ENCODE measurements around the gene SYNE4. TPM values are rescaled to one million over a fixed set of nuclear protein-coding genes. Genes with fewer than 3 reads are reported as not detected.
"Not testable (repeated sequence)": the region's sequence is repeated elsewhere in the genome, so short reads cannot be mapped to it uniquely, and the experiment has no call there.

The SYNE4 gene
- total RNA-seq: 0.35 TPM
- long read RNA-seq: 0 reads

- intact Hi-C loops (cut with DNase I): no loop called here
- ATAC-seq: no peak
- DNase-seq (ENCODE audit: missing footprints): no peak
Observed at GRCh38 chr19:36008336-36008978, at the start of gene SYNE4. Gene SYNE4 (minus strand): TSS chr19:36008813. CDS start chr19:36008681, 132 bp downstream.

- intact Hi-C loops (cut with DNase I): loop anchor here (1.0 to 10.0 kb wide), 4 partner anchors 41 to 120 kb away; partner anchors contain the start of genes ALKBH6, LRFN3, POLR2I and SDHAF1
- ATAC-seq: peak; percentile 89
- peak; percentile 98 for DNase-seq (ENCODE audit: missing footprints)
Observed at GRCh38 chr19:36054733-36055686, 46.4 kb upstream of the SYNE4 start, which contains the start of gene WDR62. Gene WDR62 (plus strand): TSS chr19:36054897. CDS start chr19:36054972, 75 bp downstream.

DNA sequence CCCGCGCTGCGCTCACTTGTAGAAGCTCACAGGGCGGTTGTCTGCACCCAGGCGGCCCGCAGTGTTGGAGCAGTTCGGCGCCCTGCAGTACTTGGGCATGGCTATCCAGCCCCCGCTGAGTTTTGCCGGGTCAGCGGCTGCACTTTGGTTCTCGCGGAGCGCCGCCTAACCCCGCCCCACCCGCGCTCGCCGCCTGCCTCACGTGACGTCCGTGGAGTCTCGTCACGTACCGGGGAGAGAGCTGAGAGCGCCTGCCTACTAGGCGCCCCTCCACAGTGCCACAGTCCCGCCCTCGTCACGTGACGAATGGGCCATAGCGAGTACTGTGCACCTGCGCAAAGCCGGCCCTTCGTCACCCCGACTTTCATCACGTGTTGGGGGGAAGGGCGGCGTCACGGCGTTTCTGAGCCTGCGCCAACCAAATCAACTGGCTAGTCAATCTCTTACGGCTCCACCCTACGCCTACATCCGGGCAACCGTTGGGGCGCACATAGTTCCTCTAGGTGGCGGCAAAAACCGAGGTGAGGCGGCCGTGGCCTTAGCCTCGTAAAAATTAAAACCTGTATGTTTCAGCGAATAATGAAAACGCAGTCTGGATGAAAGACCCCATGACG lies 45.6 kb upstream of the SYNE4 start, which contains the start of gene THAP8:
THAP8 (minus strand) TSS at position 167 of the 614 bp plus-strand sequence; CDS start at position 99, 68 bp downstream.
- peak; percentile 100 for DNase-seq (ENCODE audit: missing footprints)
- intact Hi-C loops (cut with DNase I): loop anchor here (1.0 to 10.0 kb wide), 4 partner anchors 40 to 119 kb away; partner anchors contain the start of genes ALKBH6, LRFN3, POLR2I and SDHAF1
- ATAC-seq: peak; percentile 98

- no peak for ATAC-seq
- intact Hi-C loops (cut with DNase I): loop anchor here (10.0 kb wide), 1 partner anchor 117 kb away; the partner anchor contains the start of gene LRFN3
- no peak for DNase-seq (ENCODE audit: missing footprints)
Observed at GRCh38 chr19:36051637-36052036, 43.0 kb upstream of the SYNE4 start.

GRCh38 chr19:36051236-36051635 lies 42.6 kb upstream of the SYNE4 start:
- intact Hi-C loops (cut with DNase I): loop anchor here (10.0 kb wide), 1 partner anchor 116 kb away; the partner anchor contains the start of gene LRFN3
- DNase-seq (ENCODE audit: missing footprints) (no peak), ATAC-seq (no peak)

- ATAC-seq (no peak), DNase-seq (ENCODE audit: missing footprints) (no peak)
- intact Hi-C loops (cut with DNase I): no loop called here
Observed at GRCh38 chr19:36049080-36049698, 40.6 kb upstream of the SYNE4 start.

- no peak for ATAC-seq
- intact Hi-C loops (cut with DNase I): no loop called here
- no peak for DNase-seq (ENCODE audit: missing footprints)
Observed at GRCh38 chr19:36047835-36048234, 39.2 kb upstream of the SYNE4 start.

DNA sequence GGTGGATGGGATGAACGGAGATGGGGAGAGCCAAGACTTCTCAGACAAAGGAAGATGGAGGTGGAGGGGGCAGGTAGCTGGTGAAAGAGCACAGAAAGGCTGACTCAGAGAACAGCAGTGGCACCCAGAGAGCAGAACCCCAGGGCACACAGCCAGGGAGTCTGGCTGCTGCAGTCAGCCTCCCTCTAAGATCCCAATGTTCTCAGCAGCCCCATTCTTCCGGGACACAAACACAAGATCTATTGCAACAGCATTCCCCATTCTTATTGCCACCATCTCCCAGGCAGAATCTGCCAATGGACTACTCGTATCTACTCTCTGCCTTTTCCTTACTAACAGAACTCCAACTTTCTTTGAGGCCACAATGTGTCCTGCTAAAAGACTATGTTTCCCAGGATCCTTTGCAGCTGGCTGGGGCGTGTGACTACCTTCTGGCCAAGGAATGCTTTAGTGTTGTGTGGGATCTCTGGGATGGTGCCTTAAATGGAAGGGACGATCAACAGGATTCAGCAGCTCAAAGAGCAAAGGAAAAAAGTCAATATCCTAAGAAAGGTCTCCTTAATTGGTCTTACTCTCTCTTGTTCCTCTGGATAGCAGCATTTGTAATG lies 37.9 kb upstream of the SYNE4 start:
- ATAC-seq (no peak), DNase-seq (ENCODE audit: missing footprints) (no peak)
- intact Hi-C loops (cut with DNase I): no loop called here

DNA sequence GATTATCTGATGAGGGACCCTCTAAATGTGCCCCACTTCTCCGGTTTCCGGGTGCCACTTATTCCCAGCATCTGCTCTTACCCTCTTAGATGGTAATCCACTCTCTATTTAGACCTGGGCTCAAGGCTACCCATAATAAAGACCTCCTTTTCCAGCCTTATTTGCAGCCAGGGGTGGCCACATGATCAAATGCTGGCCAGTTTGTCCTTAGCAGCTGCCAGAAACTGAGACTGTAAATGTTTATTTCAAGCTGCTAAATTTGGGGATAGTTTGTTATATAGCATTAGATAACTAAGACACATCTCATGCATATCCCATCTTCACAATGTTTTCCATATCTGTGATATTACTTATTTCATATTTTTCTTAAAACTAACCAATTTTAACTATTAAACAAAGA lies 35.3 kb upstream of the SYNE4 start:
- no peak for DNase-seq (ENCODE audit: missing footprints)
- no peak for ATAC-seq
- intact Hi-C loops (cut with DNase I): no loop called here

DNA sequence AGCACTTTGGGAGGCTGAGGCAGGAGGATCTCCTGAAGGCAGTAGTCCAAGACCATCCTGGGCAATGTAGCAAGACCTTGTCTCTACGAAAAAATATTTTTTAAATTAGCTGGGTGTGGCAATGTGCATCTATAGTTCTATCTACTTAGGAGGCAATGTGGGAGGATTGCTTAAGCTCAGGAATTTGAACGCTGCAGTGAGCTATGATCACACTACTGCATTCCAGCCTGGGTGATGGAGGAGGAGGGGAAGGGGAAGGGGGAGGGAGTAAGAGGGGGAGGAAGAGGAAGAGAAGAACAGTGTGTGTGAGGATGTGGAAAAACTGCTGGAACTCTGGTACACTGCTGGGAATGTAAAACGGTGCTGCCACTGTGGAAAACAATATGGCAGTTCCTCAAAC lies 33.2 kb upstream of the SYNE4 start:
- intact Hi-C loops (cut with DNase I): no loop called here
- DNase-seq (ENCODE audit: missing footprints): no peak
- ATAC-seq: peak; percentile 52

GRCh38 chr19:36041092-36041491 lies 32.5 kb upstream of the SYNE4 start:
- DNase-seq (ENCODE audit: missing footprints); ATAC-seq; intact Hi-C loops (cut with DNase I): not testable (repeated sequence)

DNA sequence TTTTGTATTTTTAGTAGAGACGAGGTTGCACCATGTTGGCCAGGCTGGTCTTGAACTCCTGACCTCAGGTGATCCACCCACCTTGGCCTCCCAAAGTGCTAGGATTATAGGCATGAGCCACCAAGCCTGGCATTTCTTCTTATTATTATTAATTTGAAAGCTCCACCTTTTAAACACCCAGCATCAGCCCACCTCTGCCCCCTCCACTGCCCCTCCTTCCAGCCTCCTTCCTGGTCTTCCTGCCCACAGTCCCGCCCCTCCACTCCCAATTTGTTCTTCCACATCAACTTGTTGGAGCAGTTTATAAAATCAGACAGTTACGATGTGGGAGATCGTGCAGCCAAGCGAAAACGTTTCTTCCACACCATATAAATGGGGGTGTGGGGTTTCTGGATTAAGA lies 31.9 kb upstream of the SYNE4 start:
- intact Hi-C loops (cut with DNase I): no loop called here
- no peak for DNase-seq (ENCODE audit: missing footprints)
- ATAC-seq: no peak

- ATAC-seq (peak; percentile 84), DNase-seq (ENCODE audit: missing footprints) (peak; percentile 78)
- intact Hi-C loops (cut with DNase I): no loop called here
Observed at GRCh38 chr19:36032251-36033104, 23.9 kb upstream of the SYNE4 start, which contains the start of gene CLIP3. Gene CLIP3 (minus strand): TSS chr19:36032873. CDS start chr19:36032357, 516 bp downstream.

- DNase-seq (ENCODE audit: missing footprints) (no peak), ATAC-seq (no peak)
- intact Hi-C loops (cut with DNase I): no loop called here
Observed at GRCh38 chr19:36031308-36031707, 22.7 kb upstream of the SYNE4 start.

- DNase-seq (ENCODE audit: missing footprints) (no peak), ATAC-seq (no peak)
- intact Hi-C loops (cut with DNase I): no loop called here
Observed at GRCh38 chr19:36030264-36031148, 21.9 kb upstream of the SYNE4 start.
